Pancreas (tissue), 10 donors: ENCODE data around the gene KRT2. TPM values are rescaled to one million over a fixed set of nuclear protein-coding genes. Genes with fewer than 3 reads are reported as not detected.

Source experiments
- ATAC-seq, 4 donors: fragments of 200-7000 bp; cut with Tn5 transposase; one replicate each; pipeline versions ENCODE4 v1.8.0 to v1.9.1; 2020; ENCODE audit warnings: mild to moderate bottlenecking in 4 of 4, moderate library complexity in 4 of 4
- DNase-seq, 6 donors: peaks; one replicate each; pipeline ENCODE4 v3.0.0-alpha.2; 2020
- FAIRE-seq: peaks from 2 replicates; lab custom pipeline; 2012; peaks lifted over from hg19 to GRCh38; lab: Jason Lieb, UNC
- H3K27ac ChIP-seq, 4 donors: fragments of 200-600 bp; sonication (generic); 1 replicate in 3 of 4; 2 replicates in 1 of 4; pipeline versions ENCODE4 v1.5.0 to v1.8.0; 2020
- H3K27me3 ChIP-seq, 4 donors: fragments of 200-600 bp; one replicate each; pipeline ENCODE4 v1.8.0; 2021
- H3K36me3 ChIP-seq, 3 donors: fragments of 200-600 bp; sonication (generic) in 1 of 3; one replicate each; pipeline versions ENCODE4 v1.5.0 to v1.8.0; 2020 to 2021
- H3K4me1 ChIP-seq, 3 donors: fragments of 200-600 bp; one replicate each; pipeline ENCODE4 v1.8.0; 2021
- H3K4me3 ChIP-seq, 4 donors: fragments of 200-600 bp; sonication (generic) in 2 of 4; one replicate each; pipeline versions ENCODE4 v1.5.0 to v1.8.0; 2020 to 2021
- H3K9me3 ChIP-seq, 4 donors: fragments of 200-600 bp; one replicate each; pipeline ENCODE4 v1.8.0; 2021
- WGBS, 2 donors: extraction: QIAGEN DNeasy Blood & Tissue Kit; methylation state at CpG; one replicate each; pipeline ENCODE4 v1.1.7; 2013; 5-methylcytosine and 5-hydroxymethylcytosine counted together
- intact Hi-C, 3 donors: fragments of 100-400 bp; cut with DNase I; formaldehyde crosslinking; loops; one replicate each; pipeline versions ENCODE4 v1.11.1 to v1.14.2; 2022
- polyA plus RNA-seq, 2 donors: library from polyadenylated mRNA; stranded (reverse); fragments of 200-250 nt; gene quantifications; one replicate each; pipeline ENCODE4 v1.2.3, GENCODE V29; 2013
- total RNA-seq, 6 donors: library from RNA; stranded (reverse); fragmentation: NEBNext Ultra II Directional in 4 of 6; extraction: Animal tissue kit (Norgen Biotek cat#: 25700) in 4 of 6; gene quantifications; one replicate each; pipeline versions ENCODE4 v1.2.1 to v1.2.4, GENCODE V29; 2021 to 2023
- TF ChIP-seq, protein P1 (sequence below), 4 donors: fragments of 200-600 bp; sonication (generic) in 3 of 4; IDR thresholded peaks; one replicate each; pipeline versions ENCODE4 v1.5.0 to v1.8.0; 2021; ENCODE audit warnings: antibody characterized with exemption in 4 of 4
- donor health status: healthy with polysubstance abuse.
- donor health status: DM: no; HTN: no; CAD: no; lungs with moderate emphysema.
- donor health status: DM: no; HTN: no; CAD: no.
- donor health status: control.
- donor health status: control.
- donor health status: Bipolar disorder and iron deficiency.
- donor health status: DM: yes; HTN: yes; CAD: no.
- donor health status: DM: no; HTN: no; CAD: no.
- donor health status: DM: no; HTN: no; CAD: no.
- donor health status: DM: yes; HTN: yes; CAD: no.

KRT2 gene
- total and polyA plus RNA-seq, 8 donors: 0.02 TPM; not detected in 7

DNA sequence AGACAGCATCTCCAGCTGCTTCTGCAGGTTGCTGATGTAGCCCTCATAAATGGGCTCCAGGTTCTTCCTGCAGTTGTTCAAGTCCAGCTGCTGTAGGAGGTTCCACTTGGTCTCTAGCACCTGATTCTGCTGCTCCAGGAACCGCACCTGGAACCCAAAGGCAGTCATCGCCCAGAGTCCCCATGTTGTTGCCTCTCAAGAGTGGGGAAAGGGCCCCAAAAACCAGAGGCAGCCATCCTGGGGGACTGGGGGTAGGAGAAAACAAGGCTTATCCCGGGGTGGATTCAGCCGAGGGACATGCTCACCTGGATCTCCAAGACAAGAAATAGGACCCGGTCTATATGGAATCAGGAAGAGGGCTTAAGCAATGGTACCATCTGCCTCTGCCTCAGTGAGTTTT, 53.0 kb downstream of the KRT2 start:
- H3K4me3 ChIP-seq: no peak overlapping the region
- no peaks in the 10 kb centered on the region for H3K9me3 ChIP-seq
- 67 to 70% methylated on average over 5 of the region's 5 CpGs for WGBS, 2 donors
- DNase-seq: no peak
- TF ChIP-seq, protein P1, sequence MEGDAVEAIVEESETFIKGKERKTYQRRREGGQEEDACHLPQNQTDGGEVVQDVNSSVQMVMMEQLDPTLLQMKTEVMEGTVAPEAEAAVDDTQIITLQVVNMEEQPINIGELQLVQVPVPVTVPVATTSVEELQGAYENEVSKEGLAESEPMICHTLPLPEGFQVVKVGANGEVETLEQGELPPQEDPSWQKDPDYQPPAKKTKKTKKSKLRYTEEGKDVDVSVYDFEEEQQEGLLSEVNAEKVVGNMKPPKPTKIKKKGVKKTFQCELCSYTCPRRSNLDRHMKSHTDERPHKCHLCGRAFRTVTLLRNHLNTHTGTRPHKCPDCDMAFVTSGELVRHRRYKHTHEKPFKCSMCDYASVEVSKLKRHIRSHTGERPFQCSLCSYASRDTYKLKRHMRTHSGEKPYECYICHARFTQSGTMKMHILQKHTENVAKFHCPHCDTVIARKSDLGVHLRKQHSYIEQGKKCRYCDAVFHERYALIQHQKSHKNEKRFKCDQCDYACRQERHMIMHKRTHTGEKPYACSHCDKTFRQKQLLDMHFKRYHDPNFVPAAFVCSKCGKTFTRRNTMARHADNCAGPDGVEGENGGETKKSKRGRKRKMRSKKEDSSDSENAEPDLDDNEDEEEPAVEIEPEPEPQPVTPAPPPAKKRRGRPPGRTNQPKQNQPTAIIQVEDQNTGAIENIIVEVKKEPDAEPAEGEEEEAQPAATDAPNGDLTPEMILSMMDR (IDR thresholded peaks at IDR 0.05): no peak
- no peak for ATAC-seq
- no peak for FAIRE-seq
- H3K27ac ChIP-seq: no peak overlapping the region
- intact Hi-C loops: no loop called here
- H3K27me3 ChIP-seq: peaks cover 0 to 15% (median 4%) of the 10 kb centered on the region in 4 donors
- H3K36me3 ChIP-seq: no peaks in the 10 kb centered on the region
- no peaks in the 10 kb centered on the region for H3K4me1 ChIP-seq

Other genes starting within 250 kb of the KRT2 start
- not detected for gene KRT82, start 245.9 kb downstream of the KRT2 start, total RNA-seq
- gene KRT82, start 245.9 kb downstream of the KRT2 start, polyA plus RNA-seq: not detected
- gene KRT75, start 217.8 kb downstream of the KRT2 start, total RNA-seq: not detected
- not detected for gene KRT75, start 217.8 kb downstream of the KRT2 start, polyA plus RNA-seq
- 1 to 10 TPM in 2 of 6 donors, under 1 TPM in 3, not detected in 1; 0.08 to 3.6 (median 0.20) TPM for gene KRT6B, start 200.1 kb downstream of the KRT2 start, total RNA-seq
- under 1 TPM in 1 of 2 donors, not detected in 1; 0.23 TPM for gene KRT6B, start 200.1 kb downstream of the KRT2 start, polyA plus RNA-seq
- not detected for gene KRT6C, start 178.4 kb downstream of the KRT2 start, total RNA-seq
- not detected for gene KRT6C, start 178.4 kb downstream of the KRT2 start, polyA plus RNA-seq
- 1 to 10 TPM in 1 of 6 donors, not detected in 5; 2.2 TPM for gene KRT6A, start 159.0 kb downstream of the KRT2 start, total RNA-seq
- under 1 TPM; 0.15 to 0.82 TPM for gene KRT6A, start 159.0 kb downstream of the KRT2 start, polyA plus RNA-seq
- gene KRT5, start 131.8 kb downstream of the KRT2 start, total RNA-seq: 1 to 10 TPM in 4 of 6 donors, under 1 TPM in 2; 0.51 to 5.8 (median 1.9) TPM
- gene KRT5, start 131.8 kb downstream of the KRT2 start, polyA plus RNA-seq: 1 to 10 TPM; 1.5 to 1.6 TPM
- not detected for gene KRT71, start 99.1 kb downstream of the KRT2 start, total RNA-seq
- gene KRT71, start 99.1 kb downstream of the KRT2 start, polyA plus RNA-seq: not detected
- not detected for gene KRT74, start 78.4 kb downstream of the KRT2 start, total RNA-seq
- gene KRT74, start 78.4 kb downstream of the KRT2 start, polyA plus RNA-seq: not detected
- gene KRT72, start 50.7 kb downstream of the KRT2 start, total RNA-seq: under 1 TPM in 1 of 6 donors, not detected in 5; 0.09 TPM
- gene KRT72, start 50.7 kb downstream of the KRT2 start, polyA plus RNA-seq: not detected
- gene KRT73, start 33.7 kb downstream of the KRT2 start, total RNA-seq: not detected
- not detected for gene KRT73, start 33.7 kb downstream of the KRT2 start, polyA plus RNA-seq
- gene KRT1, start 28.2 kb upstream of the KRT2 start, total RNA-seq: under 1 TPM in 2 of 6 donors, not detected in 4; 0.17 to 0.41 TPM
- gene KRT1, start 28.2 kb upstream of the KRT2 start, polyA plus RNA-seq: not detected
- not detected for gene KRT77, start 51.3 kb upstream of the KRT2 start, total RNA-seq
- under 1 TPM in 1 of 2 donors, not detected in 1; 0.07 TPM for gene KRT77, start 51.3 kb upstream of the KRT2 start, polyA plus RNA-seq
- gene KRT76, start 125.1 kb upstream of the KRT2 start, total RNA-seq: not detected
- not detected for gene KRT76, start 125.1 kb upstream of the KRT2 start, polyA plus RNA-seq
- not detected for gene KRT3, start 143.9 kb upstream of the KRT2 start, total RNA-seq
- gene KRT3, start 143.9 kb upstream of the KRT2 start, polyA plus RNA-seq: not detected
- under 1 TPM in 5 of 6 donors, not detected in 1; 0.09 to 0.28 (median 0.20) TPM for gene KRT4, start 161.9 kb upstream of the KRT2 start, total RNA-seq
- gene KRT4, start 161.9 kb upstream of the KRT2 start, polyA plus RNA-seq: 1 to 10 TPM; 1.3 to 1.9 TPM
- under 1 TPM in 1 of 6 donors, not detected in 5; 0.09 TPM for gene KRT79, start 182.1 kb upstream of the KRT2 start, total RNA-seq
- gene KRT79, start 182.1 kb upstream of the KRT2 start, polyA plus RNA-seq: not detected
- under 1 TPM in 2 of 6 donors, not detected in 4; 0.35 to 0.56 TPM for gene KRT78, start 196.8 kb upstream of the KRT2 start, total RNA-seq
- 1 to 10 TPM in 1 of 2 donors, under 1 TPM in 1; 0.27 to 1.1 TPM for gene KRT78, start 196.8 kb upstream of the KRT2 start, polyA plus RNA-seq